Ectodermal cell (in vitro differentiated cells): ENCODE results near the gene LMX1A.

Experiments used
- H3K27ac ChIP-seq: 2 replicates; pipeline ENCODE4 v1.7.0; 2013; ENCODE audit warnings: mild to moderate bottlenecking, low read depth, low read length; ENCODE audit not compliant: insufficient read depth, poor library complexity, severe bottlenecking
- H3K27me3 ChIP-seq: 2 replicates; pipeline ENCODE4 v1.7.0; 2013; ENCODE audit warnings: mild to moderate bottlenecking, low read length; ENCODE audit not compliant: insufficient read depth, control insufficient read depth, poor library complexity, severe bottlenecking
- H3K36me3 ChIP-seq: one replicate; pipeline ENCODE4 v1.7.0; 2013; ENCODE audit warnings: low read length; ENCODE audit not compliant: control insufficient read depth, insufficient read depth
- H3K4me1 ChIP-seq: one replicate; pipeline ENCODE4 v1.7.0; 2013; ENCODE audit warnings: low read length; ENCODE audit not compliant: control insufficient read depth, insufficient read depth
- H3K4me3 ChIP-seq: 2 replicates; pipeline ENCODE4 v1.7.0; 2013; ENCODE audit warnings: low read depth, low read length, control low read depth; ENCODE audit not compliant: insufficient read depth
- H3K9me3 ChIP-seq: 2 replicates; pipeline ENCODE4 v1.7.0; 2013; ENCODE audit warnings: mild to moderate bottlenecking, low read length, moderate library complexity; ENCODE audit not compliant: control insufficient read depth
- WGBS, 2 experiments: methylation state at CpG; one replicate each; pipeline ENCODE4 v1.1.7; 2013; ENCODE audit warnings: missing lambda C conversion rate in 2 of 2; 5-methylcytosine and 5-hydroxymethylcytosine counted together

LMX1A gene

GRCh38 chr1:165387505-165387904 is 31.0 kb upstream of the LMX1A start:
- peaks cover 8% of the 10 kb centered on the region for H3K27me3 ChIP-seq
- H3K9me3 ChIP-seq: no peaks in the 10 kb centered on the region
- H3K36me3 ChIP-seq: no peaks in the 10 kb centered on the region
- no peak overlapping the region for H3K27ac ChIP-seq
- 96 to 100% methylated on average over 2 of the region's 2 CpGs for WGBS, 2 experiments
- H3K4me1 ChIP-seq: no peaks in the 10 kb centered on the region
- no peak overlapping the region for H3K4me3 ChIP-seq

GRCh38 chr1:165383599-165384405 is 27.3 kb upstream of the LMX1A start:
- H3K27ac ChIP-seq: no peak overlapping the region
- 81% methylated on average over 5 of the region's 5 CpGs for WGBS, 2 experiments
- no peaks in the 10 kb centered on the region for H3K4me1 ChIP-seq
- H3K27me3 ChIP-seq: no peaks in the 10 kb centered on the region
- no peaks in the 10 kb centered on the region for H3K9me3 ChIP-seq
- H3K4me3 ChIP-seq: no peak overlapping the region
- H3K36me3 ChIP-seq: no peaks in the 10 kb centered on the region

GRCh38 chr1:165383067-165383466 is 26.6 kb upstream of the LMX1A start:
- no peaks in the 10 kb centered on the region for H3K4me1 ChIP-seq
- WGBS, 2 experiments: 75 to 81% methylated on average over 6 of the region's 6 CpGs
- H3K36me3 ChIP-seq: no peaks in the 10 kb centered on the region
- no peaks in the 10 kb centered on the region for H3K27me3 ChIP-seq
- H3K9me3 ChIP-seq: no peaks in the 10 kb centered on the region
- no peak overlapping the region for H3K27ac ChIP-seq
- H3K4me3 ChIP-seq: no peak overlapping the region

GRCh38 chr1:165381745-165382505 is 25.4 kb upstream of the LMX1A start:
- H3K4me1 ChIP-seq: no peaks in the 10 kb centered on the region
- H3K4me3 ChIP-seq: no peak overlapping the region
- WGBS, 2 experiments: 95 to 98% methylated on average over 6 of the region's 6 CpGs
- no peak overlapping the region for H3K27ac ChIP-seq
- H3K9me3 ChIP-seq: no peaks in the 10 kb centered on the region
- peaks cover 5% of the 10 kb centered on the region for H3K27me3 ChIP-seq
- no peaks in the 10 kb centered on the region for H3K36me3 ChIP-seq

- H3K4me1 ChIP-seq: no peaks in the 10 kb centered on the region
- H3K36me3 ChIP-seq: no peaks in the 10 kb centered on the region
- peaks cover 33% of the 10 kb centered on the region for H3K27me3 ChIP-seq
- peak overlapping the region; percentile 24 for H3K4me3 ChIP-seq
- H3K9me3 ChIP-seq: no peaks in the 10 kb centered on the region
- 17 to 19% methylated on average over 12 of the region's 12 CpGs for WGBS, 2 experiments
- H3K27ac ChIP-seq: no peak overlapping the region
These were observed 20.3 kb upstream of the LMX1A start for GRCh38 chr1:165376811-165377311.

GRCh38 chr1:165376041-165376810 is 19.7 kb upstream of the LMX1A start:
- H3K36me3 ChIP-seq: no peaks in the 10 kb centered on the region
- no peaks in the 10 kb centered on the region for H3K9me3 ChIP-seq
- H3K4me3 ChIP-seq: peak overlapping the region; percentile 24
- H3K4me1 ChIP-seq: no peaks in the 10 kb centered on the region
- WGBS, 2 experiments: 0% methylated on average over 46 of the region's 46 CpGs
- no peak overlapping the region for H3K27ac ChIP-seq
- H3K27me3 ChIP-seq: peaks cover 34% of the 10 kb centered on the region

- Histone ChIP-seq H3K27me3 (peaks cover 40% of the 10 kb centered on the region), H3K36me3 (no peaks in the 10 kb centered on the region), H3K9me3 (no peaks in the 10 kb centered on the region), H3K4me1 (no peaks in the 10 kb centered on the region), H3K4me3 (peak overlapping the region; percentile 24), H3K27ac (no peak overlapping the region)
- 35 to 41% methylated on average over 5 to 7 of the region's 7 CpGs for WGBS, 2 experiments
These were observed 19.1 kb upstream of the LMX1A start for GRCh38 chr1:165375623-165376022.

- Histone ChIP-seq H3K27ac (no peak overlapping the region), H3K36me3 (no peaks in the 10 kb centered on the region), H3K27me3 (peaks cover 33% of the 10 kb centered on the region), H3K4me1 (no peaks in the 10 kb centered on the region), H3K9me3 (no peaks in the 10 kb centered on the region), H3K4me3 (no peak overlapping the region)
- WGBS, 2 experiments: 61 to 66% methylated on average over 4 to 5 of the region's 5 CpGs
These were observed 15.2 kb upstream of the LMX1A start for GRCh38 chr1:165371588-165372225.

- WGBS, 2 experiments: 23 to 28% methylated on average over 7 to 9 of the region's 9 CpGs
- Histone ChIP-seq H3K36me3 (no peaks in the 10 kb centered on the region), H3K4me1 (no peaks in the 10 kb centered on the region)
These were observed 12.8 kb upstream of the LMX1A start for GRCh38 chr1:165369255-165369848.

More at GRCh38 chr1:165369255-165369848, 12.8 kb upstream of the LMX1A start:
- Histone ChIP-seq H3K4me3 (no peak overlapping the region), H3K27ac (no peak overlapping the region), H3K9me3 (no peaks in the 10 kb centered on the region), H3K27me3 (peaks cover 9% of the 10 kb centered on the region)
